Activated CD4-positive, alpha-beta T cell treated with anti-CD3 and anti-CD28 coated beads, Interleukin-2, amount 50 U/mL, for 16 hours (primary cell): ENCODE measurements around the gene TOP1.

Experiments used
- DNase-seq: peaks from one replicate; pipeline ENCODE4 v3.0.0-alpha.2; 2020

The TOP1 gene

DNA sequence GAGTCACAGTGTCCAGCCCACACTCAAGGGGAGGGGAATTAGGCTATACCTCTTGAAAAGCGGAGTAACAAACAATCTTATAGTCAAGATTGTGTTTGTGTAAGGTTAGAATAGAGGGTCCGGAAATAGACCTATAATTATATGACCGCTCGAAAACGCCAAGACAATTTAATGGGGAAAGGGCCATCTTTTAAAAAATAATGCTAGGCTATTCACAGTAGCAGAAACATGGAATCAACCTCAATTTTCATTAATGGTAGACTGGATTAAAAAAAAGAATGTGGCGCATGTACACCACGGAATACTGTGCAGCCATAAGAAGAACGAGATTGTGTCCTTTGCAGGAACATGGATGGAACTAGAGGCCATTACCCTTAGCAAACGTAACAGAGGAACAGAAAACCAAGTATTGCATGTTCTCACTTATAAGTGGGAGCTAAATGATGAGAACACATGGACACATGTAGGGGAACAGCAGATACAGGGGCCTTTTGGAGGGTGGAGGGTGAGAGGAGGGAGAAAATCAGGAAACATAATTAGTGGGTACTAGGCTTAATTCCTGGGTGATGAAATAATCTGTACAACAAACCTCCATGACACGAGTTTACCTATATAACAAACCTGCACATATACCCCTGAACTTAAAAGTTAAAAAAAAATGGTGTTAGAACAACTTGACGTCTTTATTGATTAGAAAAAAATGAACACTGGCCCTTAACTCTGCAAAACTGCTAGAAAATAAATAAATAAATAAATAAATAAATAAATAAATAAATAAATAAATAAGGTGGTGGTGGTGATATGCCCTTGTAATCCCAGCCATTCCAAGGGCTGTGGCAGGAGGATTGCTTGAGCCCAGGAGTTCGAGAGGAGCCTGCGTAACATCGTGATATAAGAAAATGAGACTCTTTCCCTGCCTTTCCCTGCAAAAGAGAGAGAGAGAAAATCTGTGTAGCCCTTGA lies 30.3 kb downstream of the TOP1 start:
- DNase-seq: no peak

- DNase-seq: no peak
These were observed 32.5 kb downstream of the TOP1 start for GRCh38 chr20:41061155-41061554.

DNA sequence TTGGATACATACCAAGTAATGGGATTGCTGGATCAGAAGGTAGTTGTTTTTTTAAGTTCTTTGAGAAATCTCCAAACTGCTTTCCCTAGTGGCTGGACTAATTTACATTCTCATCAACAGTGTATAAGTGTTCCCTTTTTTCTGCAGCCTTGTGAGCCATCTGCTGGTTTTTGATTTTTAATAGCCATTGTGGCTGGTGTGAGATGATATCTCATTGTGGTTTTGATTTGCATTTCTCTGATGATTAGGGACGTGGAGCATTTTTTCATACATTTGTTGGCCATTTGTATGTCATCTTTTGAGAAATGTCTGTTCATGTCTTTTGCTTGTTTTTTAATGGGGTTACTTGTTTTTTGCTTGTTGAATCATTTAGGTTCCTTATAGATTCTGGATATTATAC lies 34.8 kb downstream of the TOP1 start:
- no peak for DNase-seq

GRCh38 chr20:41064377-41064776 lies 35.8 kb downstream of the TOP1 start:
- no peak for DNase-seq

DNA sequence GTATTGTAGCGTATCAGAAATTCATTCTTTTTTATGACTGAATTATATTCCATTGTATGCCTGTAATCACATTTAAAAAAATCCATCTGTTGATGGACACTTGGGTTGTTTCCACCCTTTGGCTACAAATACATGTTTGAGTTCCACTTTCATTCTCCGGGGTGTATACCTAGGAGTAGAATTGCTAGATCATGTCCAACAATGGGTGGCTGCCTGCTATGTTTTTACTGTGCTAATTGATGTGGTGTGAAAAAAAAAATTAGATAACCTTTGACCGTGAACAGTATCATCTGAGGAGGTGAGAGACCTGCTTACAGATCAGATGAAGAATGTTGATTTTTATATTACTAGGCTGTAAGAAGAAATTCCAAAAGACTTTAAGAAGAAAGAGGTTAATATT lies 37.1 kb downstream of the TOP1 start:
- no peak for DNase-seq

GRCh38 chr20:41068806-41069205 lies 40.2 kb downstream of the TOP1 start:
- no peak for DNase-seq

- DNase-seq: no peak
These were observed 43.7 kb downstream of the TOP1 start for GRCh38 chr20:41072190-41072863.

DNA sequence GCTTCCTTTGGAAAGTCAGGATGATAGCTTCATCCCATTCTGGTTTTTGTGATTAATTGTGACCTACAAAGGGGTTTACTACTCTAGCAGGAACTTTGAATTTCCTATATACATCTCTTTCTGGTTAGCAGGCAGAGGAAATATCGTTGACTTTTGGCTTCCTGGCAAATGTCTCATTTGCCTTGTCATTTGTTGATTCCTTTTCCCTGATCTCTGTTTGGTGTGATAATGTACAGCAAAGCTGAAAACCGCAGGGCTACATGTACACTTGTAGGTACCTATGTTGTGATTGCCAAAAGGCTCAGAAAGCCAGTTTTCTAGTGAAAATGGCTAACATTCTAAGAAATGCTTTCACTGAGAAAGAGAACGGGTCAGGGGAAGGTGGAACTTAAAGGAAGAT lies 44.3 kb downstream of the TOP1 start:
- DNase-seq: peak; percentile 56

GRCh38 chr20:41074441-41074840 lies 45.8 kb downstream of the TOP1 start:
- no peak for DNase-seq

GRCh38 chr20:41076776-41077175 lies 48.2 kb downstream of the TOP1 start:
- no peak for DNase-seq

DNA sequence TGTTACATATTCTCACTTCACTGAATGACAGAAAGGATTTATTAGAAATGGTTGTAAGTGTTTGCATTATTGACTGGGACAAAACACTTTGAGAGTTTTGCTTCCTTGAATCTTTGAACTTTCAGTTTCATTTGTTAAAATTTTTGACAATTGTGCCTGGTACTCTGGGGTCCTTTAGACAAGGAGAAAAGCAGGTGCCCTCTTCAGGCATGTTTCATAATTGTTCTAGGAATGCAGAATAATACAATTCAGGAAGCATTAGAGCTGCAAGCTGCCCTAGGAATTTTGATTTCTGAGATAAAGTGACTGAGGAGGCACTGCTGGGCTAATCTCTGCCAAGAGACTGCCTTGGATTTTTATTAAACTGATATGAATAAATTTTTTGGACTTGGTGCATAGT lies 49.7 kb downstream of the TOP1 start:
- no peak for DNase-seq

- no peak for DNase-seq
These were observed 50.4 kb downstream of the TOP1 start for GRCh38 chr20:41079066-41079465.

DNA sequence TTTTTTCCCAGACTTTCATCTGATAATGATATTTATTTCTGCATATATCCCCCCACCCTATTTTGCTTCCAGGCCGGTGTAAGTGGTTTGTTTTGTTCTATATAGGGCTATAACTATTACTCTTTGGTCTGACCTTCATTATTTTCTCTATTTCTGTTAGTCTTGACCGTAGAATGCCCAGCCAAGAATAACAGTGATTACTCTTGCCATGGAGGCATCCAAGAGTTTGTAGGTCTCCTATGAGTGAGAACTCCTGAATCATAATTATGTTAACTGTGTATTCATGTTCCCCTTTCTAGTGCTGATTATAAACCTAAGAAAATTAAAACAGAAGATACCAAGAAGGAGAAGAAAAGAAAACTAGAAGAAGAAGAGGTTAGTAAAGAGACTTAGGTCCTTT lies 52.2 kb downstream of the TOP1 start:
- no peak for DNase-seq

DNA sequence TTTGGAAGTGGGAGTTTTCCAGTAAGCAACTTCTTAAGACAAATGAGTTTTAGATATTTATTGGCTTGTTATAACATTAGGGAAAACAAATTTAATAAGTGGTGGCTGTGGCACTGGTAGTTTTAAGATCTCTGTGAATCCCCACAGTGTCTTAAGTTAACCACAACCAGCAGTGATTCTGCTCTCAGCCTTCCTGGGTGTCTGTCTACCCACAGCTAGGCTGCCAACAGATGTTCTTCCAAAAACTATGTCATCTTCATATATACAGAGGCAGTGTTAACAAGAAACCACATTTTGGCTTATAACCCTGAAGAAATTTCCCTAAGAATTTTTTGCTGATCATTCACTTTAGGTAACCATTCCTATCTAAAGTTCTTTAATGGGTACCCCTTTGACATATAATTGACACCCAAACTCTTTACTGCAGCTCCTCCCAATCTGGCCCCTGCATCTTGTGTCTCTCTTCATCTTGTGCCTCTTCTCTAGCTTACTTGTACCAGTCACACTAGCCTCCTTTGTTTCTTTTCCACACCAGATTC lies 52.7 kb downstream of the TOP1 start:
- DNase-seq: no peak

DNA sequence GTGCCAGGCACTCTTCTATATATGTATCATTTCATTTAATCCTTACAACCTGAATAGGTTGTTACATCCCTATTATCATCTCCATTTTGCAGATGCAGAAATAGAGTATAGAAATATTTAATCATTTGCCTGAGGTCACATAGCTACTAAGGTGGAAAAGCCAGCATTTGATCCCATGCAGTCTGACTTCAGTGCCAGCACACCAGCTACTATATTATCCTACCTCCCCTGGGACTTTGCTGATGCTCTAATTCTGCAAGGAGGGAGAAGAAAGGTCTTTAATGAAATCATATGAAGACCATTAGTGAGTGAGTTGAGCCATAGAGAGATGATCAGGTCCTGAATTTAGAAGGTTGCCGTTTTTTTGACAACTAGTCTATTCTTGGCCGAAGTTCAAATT lies 53.7 kb downstream of the TOP1 start:
- no peak for DNase-seq

DNA sequence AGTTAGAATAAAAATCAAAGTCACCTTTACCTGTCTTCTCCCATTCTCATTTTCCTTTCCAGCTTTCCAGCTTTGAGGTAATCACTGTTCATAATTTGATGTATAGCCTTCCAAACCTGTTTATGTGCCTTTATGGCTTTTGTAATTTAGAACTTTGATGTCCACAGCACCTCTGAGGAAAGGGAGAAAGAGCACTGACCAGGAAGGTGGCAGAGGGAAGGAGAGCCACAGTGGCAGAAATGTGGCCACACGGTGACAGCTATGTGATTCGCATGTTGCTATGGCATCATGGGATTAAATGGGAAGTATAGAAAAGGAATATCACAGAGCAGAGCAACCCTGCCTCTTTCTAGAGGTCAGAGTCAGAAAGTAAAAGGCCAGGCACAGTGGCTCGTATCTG lies 57.0 kb downstream of the TOP1 start:
- no peak for DNase-seq

- no peak for DNase-seq
These were observed 58.0 kb downstream of the TOP1 start for GRCh38 chr20:41086402-41087324.

DNA sequence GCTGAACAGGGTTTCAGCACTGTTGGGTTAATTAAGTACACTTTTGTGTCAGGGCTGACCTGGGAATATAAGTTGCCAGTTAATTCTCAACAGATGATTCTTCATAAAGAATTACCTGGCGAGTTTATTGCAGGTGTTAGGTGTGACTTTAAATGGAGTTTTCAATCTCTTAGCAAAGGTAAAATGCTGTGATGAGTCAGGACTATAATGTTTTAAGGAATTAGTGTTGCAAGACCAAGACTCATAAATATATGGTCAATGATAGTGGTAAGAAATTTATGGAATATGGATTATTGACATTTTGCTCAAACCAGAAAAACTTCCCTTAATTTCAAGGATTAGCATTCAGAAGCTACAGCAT lies 58.7 kb downstream of the TOP1 start:
- DNase-seq: no peak

GRCh38 chr20:41087777-41088176 lies 59.2 kb downstream of the TOP1 start:
- no peak for DNase-seq

- no peak for DNase-seq
These were observed 60.9 kb downstream of the TOP1 start for GRCh38 chr20:41089555-41089954.

GRCh38 chr20:41091927-41092326 lies 63.3 kb downstream of the TOP1 start:
- DNase-seq: no peak

DNA sequence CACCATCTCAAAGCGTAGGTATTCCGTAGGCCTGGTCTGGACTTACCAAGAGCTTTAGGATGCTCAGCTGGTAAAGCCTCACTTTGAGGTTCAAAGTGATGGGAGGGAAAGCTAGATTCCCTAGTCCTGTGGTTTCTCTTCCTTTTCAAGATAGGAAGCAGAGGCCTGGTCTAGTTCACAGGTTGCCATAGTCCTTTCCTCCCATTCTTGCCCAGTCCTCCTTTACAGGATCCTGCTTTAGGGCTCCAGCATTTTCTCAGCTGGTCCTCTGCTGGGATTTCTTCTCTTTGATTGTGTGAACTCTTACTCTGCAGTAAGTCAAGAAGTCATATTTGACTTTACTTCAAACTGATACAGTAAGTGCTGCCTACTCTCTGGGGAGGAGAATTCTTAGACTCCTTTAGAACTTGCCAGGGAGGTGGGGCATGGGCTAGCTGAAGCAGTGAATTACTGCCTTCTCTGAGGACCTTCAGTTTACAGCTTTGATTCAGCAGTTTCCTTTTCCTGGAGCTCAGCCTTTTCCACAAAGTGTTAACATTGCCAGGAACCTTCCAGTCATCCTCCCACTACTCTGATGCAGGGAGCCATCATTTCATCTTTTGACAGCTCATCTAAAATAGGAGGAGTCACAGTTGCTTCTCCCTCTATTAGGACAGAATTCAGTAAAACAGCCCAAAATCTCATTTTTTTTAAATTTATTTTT lies 65.9 kb downstream of the TOP1 start:
- DNase-seq: no peak
